Measurements from ENCODE around the gene PRR14L.

PRR14L gene

GRCh38 chr22:31639436-31640039, 110.4 kb downstream of the PRR14L start:
- DNase-seq (ENCODE audit: low read depth in 2 of 2), result no peak

- DNase-seq (ENCODE audit: low read depth in 2 of 2), result no peak
Observed at GRCh38 chr22:31637891-31638618, 111.9 kb downstream of the PRR14L start.

- DNase-seq (ENCODE audit: low read depth in 2 of 2), result no peak
Observed at GRCh38 chr22:31637447-31637890, 112.5 kb downstream of the PRR14L start.

GRCh38 chr22:31635638-31636306, 114.2 kb downstream of the PRR14L start:
- DNase-seq (ENCODE audit: low read depth in 2 of 2), result no peak

- DNase-seq (ENCODE audit: low read depth in 2 of 2), result no peak
Observed at GRCh38 chr22:31631436-31631835, 118.5 kb downstream of the PRR14L start.

Measured in fibroblast of skin of left quadriceps (primary cell).